ENCODE data around the gene P4HTM. TPM values are rescaled to one million over a fixed set of nuclear protein-coding genes. Genes with fewer than 3 reads are reported as not detected.

P4HTM gene
- total and polyA plus RNA-seq, 7 experiments from 2014 or later, result 19.7 to 74.7 (median 52.2) TPM

GRCh38 chr3:49026536-49026935 lies 36.5 kb downstream of the P4HTM start:
- no peak overlapping the region for H3K4me3 ChIP-seq (ENCODE audit: low read length)
- H3K9me3 ChIP-seq (ENCODE audit: control insufficient read depth in 2 of 3, low read length in 3 of 3), result no peaks in the 10 kb centered on the region
- Mint-ChIP-seq H3K9me3 (peaks cover 0 to 6% (median 0%) of the 10 kb centered on the region in 11 donors), H3K4me1 (peaks cover 15 to 65% (median 41%) of the 10 kb centered on the region in 7 donors), H3K27ac (peak overlapping the region in 7 of 9 donors; percentile 31 to 82 (median 67)), H3K36me3 (peaks cover 0 to 37% (median 8%) of the 10 kb centered on the region in 5 donors), H3K4me3 (peak overlapping the region in 1 of 10 donors; percentile 45), H3K27me3 (no peaks in the 10 kb centered on the region)
- peaks cover 11 to 61% (median 16%) of the 10 kb centered on the region in 3 experiments for H3K36me3 ChIP-seq (ENCODE audit: control insufficient read depth in 2 of 3, insufficient read depth in 3 of 3, low read length in 3 of 3)
- CTCF ChIA-PET, result interaction anchor here (1.0 to 1.2 kb wide), 2 partner anchors 14 to 38 kb away, joined by 3 to 4 read pairs; no protein-coding TSS in a partner anchor
- POLR2A ChIA-PET, result interaction anchor here (1.1 to 2.5 kb wide), 5 partner anchors 11 to 43 kb away, joined by 3 to 14 read pairs (median 4); partner anchors contain the start of gene WDR6
- H3K4me1 ChIP-seq (ENCODE audit: control insufficient read depth in 2 of 2, insufficient read depth in 2 of 2, low read length in 2 of 2), result peaks cover 15 to 19% of the 10 kb centered on the region in 2 donors
- no peak for DNase-seq
- H3K27me3 ChIP-seq (ENCODE audit: control insufficient read depth in 2 of 2, insufficient read depth in 2 of 2, low read length in 2 of 2), result no peaks in the 10 kb centered on the region
- intact Hi-C loops (cut with micrococcal nuclease), result loop anchor here in 1 of 2 donors (5.0 to 10.0 kb wide), 2 partner anchors 131 to 1328 kb away; partner anchors contain the start of genes CYB561D2, NPRL2 and TMEM115
- no peak for ATAC-seq
- peak overlapping the region; percentile 98 for H3K27ac ChIP-seq (ENCODE audit: low read depth, low read length)

GRCh38 chr3:49027634-49028033 lies 37.6 kb downstream of the P4HTM start:
- Histone ChIP-seq H3K27ac (ENCODE audit: low read depth, low read length) (peak overlapping the region; percentile 98), H3K9me3 (ENCODE audit: control insufficient read depth in 2 of 3, low read length in 3 of 3) (no peaks in the 10 kb centered on the region), H3K4me1 (ENCODE audit: control insufficient read depth in 2 of 2, insufficient read depth in 2 of 2, low read length in 2 of 2) (peaks cover 12 to 16% of the 10 kb centered on the region in 2 donors), H3K36me3 (ENCODE audit: control insufficient read depth in 2 of 3, insufficient read depth in 3 of 3, low read length in 3 of 3) (peaks cover 17 to 62% (median 27%) of the 10 kb centered on the region in 3 experiments), H3K27me3 (ENCODE audit: control insufficient read depth in 2 of 2, insufficient read depth in 2 of 2, low read length in 2 of 2) (no peaks in the 10 kb centered on the region), H3K4me3 (ENCODE audit: low read length) (no peak overlapping the region)
- Mint-ChIP-seq H3K9me3 (peaks cover 0 to 6% (median 0%) of the 10 kb centered on the region in 11 donors), H3K4me1 (peaks cover 13 to 63% (median 41%) of the 10 kb centered on the region in 7 donors), H3K4me3 (peak overlapping the region in 8 of 10 donors; percentile 16 to 96 (median 74)), H3K27ac (peak overlapping the region in 6 of 9 donors; percentile 92 to 100 (median 98)), H3K36me3 (peaks cover 0 to 44% (median 10%) of the 10 kb centered on the region in 5 donors), H3K27me3 (no peaks in the 10 kb centered on the region)
- CTCF ChIA-PET, result interaction anchor here (1.0 kb wide), 1 partner anchor 15 kb away, joined by 4 read pairs; no protein-coding TSS in a partner anchor
- POLR2A ChIA-PET, result interaction anchor here (2.3 kb wide), 2 partner anchors 9 to 38 kb away, joined by 40 to 52 read pairs; partner anchors contain the start of genes DALRD3 and P4HTM
- ATAC-seq (no peak), DNase-seq (no peak)
- intact Hi-C loops (cut with micrococcal nuclease), result loop anchor here in 1 of 2 donors (2.0 to 10.0 kb wide), 5 partner anchors 109 to 1327 kb away; partner anchors contain the start of genes ARIH2, C3orf62, CYB561D2 and IP6K2

- no peak for ATAC-seq
- H3K9me3 ChIP-seq (ENCODE audit: control insufficient read depth in 2 of 3, low read length in 3 of 3), result no peaks in the 10 kb centered on the region
- peak in 1 of 9 donors; percentile 22 for DNase-seq
- peaks cover 0 to 6% (median 0%) of the 10 kb centered on the region in 11 donors for H3K9me3 Mint-ChIP-seq
- H3K27ac Mint-ChIP-seq, result peak overlapping the region; percentile 92 to 100 (median 98)
- peak overlapping the region; percentile 98 for H3K27ac ChIP-seq (ENCODE audit: low read depth, low read length)
- no peaks in the 10 kb centered on the region for H3K27me3 ChIP-seq (ENCODE audit: control insufficient read depth in 2 of 2, insufficient read depth in 2 of 2, low read length in 2 of 2)
- H3K36me3 Mint-ChIP-seq, result peaks cover 0 to 46% (median 10%) of the 10 kb centered on the region in 5 donors
- intact Hi-C loops (cut with micrococcal nuclease), result loop anchor here in 1 of 2 donors (2.0 to 10.0 kb wide), 5 partner anchors 109 to 1327 kb away; partner anchors contain the start of genes ARIH2, C3orf62, CYB561D2 and IP6K2
- H3K27me3 Mint-ChIP-seq, result no peaks in the 10 kb centered on the region
- peaks cover 7 to 57% (median 37%) of the 10 kb centered on the region in 7 donors for H3K4me1 Mint-ChIP-seq
- peaks cover 17 to 69% (median 32%) of the 10 kb centered on the region in 3 experiments for H3K36me3 ChIP-seq (ENCODE audit: control insufficient read depth in 2 of 3, insufficient read depth in 3 of 3, low read length in 3 of 3)
- ChIA-PET CTCF (interaction anchor here (1.3 to 1.9 kb wide), 2 partner anchors 8 to 39 kb away, joined by 3 to 13 read pairs; partner anchors contain the start of gene P4HTM), POLR2A (interaction anchor here (0.6 to 2.3 kb wide), 11 partner anchors 9 to 391 kb away, joined by 3 to 52 read pairs (median 11); partner anchors contain the start of genes ARIH2, DALRD3, P4HTM and QRICH1)
- H3K4me3 Mint-ChIP-seq, result peak overlapping the region; percentile 86 to 96 (median 94)
- peaks cover 10 to 11% of the 10 kb centered on the region in 2 donors for H3K4me1 ChIP-seq (ENCODE audit: control insufficient read depth in 2 of 2, insufficient read depth in 2 of 2, low read length in 2 of 2)
- H3K4me3 ChIP-seq (ENCODE audit: low read length), result peak overlapping the region; percentile 74
Observed at GRCh38 chr3:49028298-49028672, 38.2 kb downstream of the P4HTM start.

GRCh38 chr3:49028673-49029562 lies 38.9 kb downstream of the P4HTM start, which contains the start of gene IMPDH2:
Gene IMPDH2, minus strand, starts transcription at chr3:49029398. Its CDS starts 48 bp downstream, at chr3:49029350.
- no peaks in the 10 kb centered on the region for H3K27me3 Mint-ChIP-seq
- peaks cover 0 to 6% (median 0%) of the 10 kb centered on the region in 11 donors for H3K9me3 Mint-ChIP-seq

GRCh38 chr3:49029563-49029884 lies 39.5 kb downstream of the P4HTM start:
- peak overlapping the region; percentile 98 for H3K27ac ChIP-seq (ENCODE audit: low read depth, low read length)
- H3K27me3 Mint-ChIP-seq, result no peaks in the 10 kb centered on the region
- H3K36me3 Mint-ChIP-seq, result peaks cover 2 to 46% (median 10%) of the 10 kb centered on the region in 5 donors
- H3K4me3 ChIP-seq (ENCODE audit: low read length), result peak overlapping the region; percentile 74
- H3K27ac Mint-ChIP-seq, result peak overlapping the region; percentile 92 to 100 (median 98)
- H3K27me3 ChIP-seq (ENCODE audit: control insufficient read depth in 2 of 2, insufficient read depth in 2 of 2, low read length in 2 of 2), result no peaks in the 10 kb centered on the region
- H3K4me3 Mint-ChIP-seq, result peak overlapping the region; percentile 86 to 96 (median 94)
- H3K4me1 Mint-ChIP-seq, result peaks cover 7 to 47% (median 28%) of the 10 kb centered on the region in 7 donors
- no peak for ATAC-seq
- H3K9me3 ChIP-seq (ENCODE audit: control insufficient read depth in 2 of 3, low read length in 3 of 3), result no peaks in the 10 kb centered on the region
- CTCF ChIA-PET, result interaction anchor here (0.8 to 1.9 kb wide), 4 partner anchors 22 to 414 kb away, joined by 3 to 13 read pairs (median 4); partner anchors contain the start of genes P4HTM and WDR6
- peaks cover 15 to 66% (median 30%) of the 10 kb centered on the region in 3 experiments for H3K36me3 ChIP-seq (ENCODE audit: control insufficient read depth in 2 of 3, insufficient read depth in 3 of 3, low read length in 3 of 3)
- POLR2A ChIA-PET, result interaction anchor here (0.5 to 2.3 kb wide), 19 partner anchors 11 to 180 kb away, joined by 3 to 52 read pairs (median 3); partner anchors contain the start of genes ARIH2, DALRD3, P4HTM and QRICH1
- H3K9me3 Mint-ChIP-seq, result peaks cover 0 to 6% (median 0%) of the 10 kb centered on the region in 11 donors
- intact Hi-C loops (cut with micrococcal nuclease), result loop anchor here (1.0 to 10.0 kb wide), 10 partner anchors 8 to 1325 kb away; partner anchors contain the start of genes ARIH2 (in 1 of the 2), C3orf62 (in 1 of the 2), CYB561D2 (in 1 of the 2) and IP6K2 (in 1 of the 2)
- no peak for DNase-seq
- H3K4me1 ChIP-seq (ENCODE audit: control insufficient read depth in 2 of 2, insufficient read depth in 2 of 2, low read length in 2 of 2), result peaks cover 10 to 11% of the 10 kb centered on the region in 2 donors

More at GRCh38 chr3:49028673-49029562, 38.9 kb downstream of the P4HTM start, which contains the start of gene IMPDH2:
- peak; percentile 97 for ATAC-seq
- Histone ChIP-seq H3K27ac (ENCODE audit: low read depth, low read length) (peak within 1 kb of the TSS; percentile 98), H3K4me1 (ENCODE audit: control insufficient read depth in 2 of 2, insufficient read depth in 2 of 2, low read length in 2 of 2) (peaks cover 10 to 11% of the 10 kb centered on the region in 2 donors), H3K36me3 (ENCODE audit: control insufficient read depth in 2 of 3, insufficient read depth in 3 of 3, low read length in 3 of 3) (peaks cover 17 to 67% (median 32%) of the 10 kb centered on the region in 3 experiments), H3K27me3 (ENCODE audit: control insufficient read depth in 2 of 2, insufficient read depth in 2 of 2, low read length in 2 of 2) (no peaks in the 10 kb centered on the region), H3K9me3 (ENCODE audit: control insufficient read depth in 2 of 3, low read length in 3 of 3) (no peaks in the 10 kb centered on the region), H3K4me3 (ENCODE audit: low read length) (peak within 1 kb of the TSS; percentile 74)
- CTCF ChIA-PET, result interaction anchor here (0.8 to 1.9 kb wide), 5 partner anchors 9 to 415 kb away, joined by 3 to 13 read pairs (median 4); partner anchors contain the start of genes P4HTM and WDR6
- Mint-ChIP-seq H3K27ac (peak within 1 kb of the TSS; percentile 92 to 100 (median 98)), H3K36me3 (peaks cover 0 to 46% (median 10%) of the 10 kb centered on the region in 5 donors), H3K4me3 (peak within 1 kb of the TSS; percentile 86 to 96 (median 94)), H3K4me1 (peaks cover 7 to 52% (median 34%) of the 10 kb centered on the region in 7 donors)
- POLR2A ChIA-PET, result interaction anchor here (0.5 to 2.3 kb wide), 22 partner anchors 10 to 390 kb away, joined by 3 to 52 read pairs (median 4); partner anchors contain the start of genes ARIH2, DALRD3, P4HTM and QRICH1
- intact Hi-C loops (cut with micrococcal nuclease), result loop anchor here (1.0 to 10.0 kb wide), 10 partner anchors 8 to 1326 kb away; partner anchors contain the start of genes ARIH2 (in 1 of the 2), C3orf62 (in 1 of the 2), CYB561D2 (in 1 of the 2) and IP6K2 (in 1 of the 2)
- peak; percentile 89 to 95 (median 93) for DNase-seq
